ELF-1 (cell line): ENCODE results near the gene ANKLE2.
"Not testable (repeated sequence)": the region's sequence is repeated elsewhere in the genome, so short reads cannot be mapped to it uniquely, and the experiment has no call there.

ENCODE experiments used
- DNase-seq: peaks from one replicate; pipeline ENCODE4 v3.0.0-alpha.2; 2016; ENCODE audit warnings: low read depth, low spot score

The ANKLE2 gene

DNA sequence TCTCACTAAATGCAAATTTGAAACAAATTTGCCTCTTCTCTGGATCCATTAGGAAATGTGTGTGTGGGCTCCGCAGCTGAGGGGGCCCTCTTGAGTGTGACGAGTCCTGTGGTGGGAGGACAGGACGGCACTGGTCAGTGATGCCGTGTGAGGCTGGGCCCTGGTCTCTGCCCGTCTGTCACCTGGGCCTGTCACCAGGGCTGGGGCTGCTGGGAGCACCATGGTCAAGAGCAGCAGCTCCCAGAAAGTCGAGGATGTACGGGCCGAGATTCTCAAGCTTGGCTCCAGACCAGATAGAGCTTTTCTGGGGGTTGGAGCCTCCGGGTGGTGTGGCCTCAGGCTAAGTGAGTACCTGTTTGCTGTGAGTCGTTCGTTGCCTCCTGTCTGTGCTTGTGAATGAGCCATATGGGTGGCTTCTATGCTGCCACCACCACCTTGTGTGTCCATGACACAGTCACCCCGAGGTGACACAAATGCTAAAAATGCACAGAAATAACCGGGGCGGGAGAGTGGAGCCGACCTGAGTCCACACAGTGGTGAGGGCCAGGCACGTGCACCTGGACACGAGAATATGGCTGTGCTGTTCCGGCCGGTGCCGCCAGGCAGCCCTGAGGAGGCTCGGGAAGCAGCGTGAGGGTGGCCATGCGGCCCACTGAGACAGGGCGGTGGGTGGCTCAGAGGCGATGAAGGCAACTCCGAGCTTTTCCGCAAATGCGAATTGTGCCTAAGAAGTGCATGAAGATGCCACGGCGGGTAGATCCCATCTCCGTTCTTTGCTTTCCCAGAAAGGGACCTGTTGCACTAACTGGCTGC is 42.3 kb downstream of the ANKLE2 start:
- no peak for DNase-seq

DNA sequence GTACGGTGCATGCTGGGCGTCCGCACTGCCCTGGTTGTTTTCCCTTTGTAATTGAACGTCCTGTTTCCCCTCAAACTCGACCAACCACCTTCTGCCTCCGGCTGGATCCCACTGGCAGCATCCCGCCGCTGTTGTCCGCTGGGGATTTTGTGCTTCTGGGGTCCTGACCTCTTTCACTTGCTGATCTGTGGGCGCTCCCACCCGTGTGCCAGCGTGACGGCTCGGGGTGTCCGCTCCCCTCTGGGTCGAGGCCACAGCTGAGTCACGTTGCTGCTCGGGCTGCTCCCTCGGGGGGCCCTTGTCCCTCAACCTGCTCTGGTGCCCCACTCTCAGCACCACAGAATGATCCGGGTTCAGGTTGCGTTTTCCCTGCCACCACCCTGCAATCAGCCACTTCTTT is 43.0 kb downstream of the ANKLE2 start:
- DNase-seq: no peak

DNA sequence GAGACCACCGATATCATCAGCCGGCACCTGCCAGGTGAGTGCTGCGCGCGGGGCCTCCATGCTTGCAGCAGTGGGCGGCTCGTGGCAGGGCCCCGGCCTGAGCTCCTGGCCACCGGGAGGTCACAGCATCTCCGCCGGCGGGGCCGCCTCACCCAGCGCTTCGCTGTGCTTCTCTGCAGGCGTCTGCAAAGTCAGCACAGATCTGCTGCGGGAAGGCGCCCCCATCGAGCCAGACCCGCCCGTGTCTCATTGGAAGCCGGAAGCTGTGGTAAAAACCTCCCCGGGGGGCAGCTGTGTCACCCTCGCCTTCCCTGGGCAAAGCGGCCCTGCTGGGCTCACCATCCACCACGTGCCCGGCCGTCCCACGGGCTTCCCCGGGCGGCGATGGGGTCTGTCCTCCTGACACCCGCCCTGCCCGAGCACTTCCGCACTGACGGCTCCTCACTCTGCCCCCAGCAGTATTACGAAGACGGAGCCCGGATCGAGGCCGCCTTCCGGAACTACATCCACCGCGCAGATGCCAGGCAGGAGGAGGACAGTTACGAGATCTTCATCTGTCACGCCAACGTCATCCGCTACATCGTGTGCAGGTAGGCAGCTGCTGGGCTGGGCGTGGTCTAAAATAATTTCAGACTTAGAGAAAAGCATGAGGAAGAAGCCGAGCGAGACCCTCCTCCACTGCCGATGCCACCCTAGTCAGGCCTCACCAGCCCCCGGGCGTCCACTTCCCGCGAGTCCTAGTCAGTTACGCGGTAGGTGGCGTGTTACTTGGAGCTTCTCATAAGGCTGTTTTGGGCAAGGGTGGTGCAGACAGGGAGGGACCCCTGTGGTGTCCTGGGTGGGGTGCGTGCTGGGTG is 43.9 kb downstream of the ANKLE2 start:
- peak; percentile 23 for DNase-seq

DNA sequence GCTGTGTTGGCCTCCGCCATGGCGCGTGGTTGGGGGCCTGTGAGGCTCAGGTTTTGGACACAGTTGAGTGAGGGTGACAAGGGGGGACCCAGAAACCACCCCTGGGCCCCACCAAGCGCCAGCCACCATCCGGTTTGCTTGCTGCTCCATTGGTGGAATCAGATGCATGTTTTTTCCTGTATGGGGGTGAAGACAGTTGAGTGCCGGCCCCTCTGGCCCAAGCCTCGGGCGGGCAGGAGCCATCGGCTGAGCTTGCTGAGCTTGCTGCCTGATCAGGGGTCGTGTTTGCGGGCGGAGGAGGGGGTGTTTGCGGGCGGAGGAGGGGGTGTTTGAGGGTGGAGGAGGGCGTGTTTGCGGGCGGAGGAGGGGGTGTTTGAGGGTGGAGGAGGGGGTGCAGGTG is 44.6 kb downstream of the ANKLE2 start:
- no peak for DNase-seq

DNA sequence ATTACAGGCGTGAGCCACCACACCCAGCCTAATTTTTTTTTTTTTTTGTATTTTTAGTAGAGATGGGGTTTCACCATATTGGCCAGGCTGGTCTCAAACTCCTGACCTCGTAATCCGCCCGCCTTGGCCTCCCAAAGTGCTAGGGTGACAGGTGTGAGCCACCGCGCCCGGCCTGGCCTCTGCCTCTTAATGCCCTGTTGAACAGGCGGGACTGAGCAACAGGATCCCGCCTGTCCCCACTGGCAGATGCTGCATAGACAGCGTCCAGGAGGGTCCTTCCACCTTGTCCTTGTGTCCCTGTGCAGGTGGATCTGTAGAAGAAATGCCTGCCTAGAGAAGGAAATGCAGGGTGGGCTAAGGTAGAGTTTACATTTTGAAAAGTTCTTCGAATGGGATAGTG is 45.3 kb downstream of the ANKLE2 start:
- DNase-seq: no peak

DNA sequence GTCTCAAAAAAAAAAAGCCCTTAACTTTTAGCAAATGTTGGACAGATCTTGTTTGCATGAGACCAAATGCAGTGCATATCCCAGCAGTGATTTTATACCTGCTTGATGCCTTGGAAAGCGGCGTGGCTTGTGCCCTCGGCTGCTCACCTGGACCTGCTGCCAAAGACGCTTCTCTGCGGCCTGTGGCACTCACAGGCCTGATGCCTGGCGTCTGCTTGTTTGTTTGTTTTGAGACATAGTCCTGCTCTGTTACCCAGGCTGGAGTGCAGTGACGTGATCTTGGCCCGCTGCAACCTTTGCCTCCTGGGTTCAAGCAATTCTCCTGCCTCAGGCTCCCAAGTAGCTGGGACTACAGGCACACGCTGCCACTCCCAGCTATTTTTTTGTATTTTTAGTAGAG is 45.8 kb downstream of the ANKLE2 start:
- no peak for DNase-seq

DNA sequence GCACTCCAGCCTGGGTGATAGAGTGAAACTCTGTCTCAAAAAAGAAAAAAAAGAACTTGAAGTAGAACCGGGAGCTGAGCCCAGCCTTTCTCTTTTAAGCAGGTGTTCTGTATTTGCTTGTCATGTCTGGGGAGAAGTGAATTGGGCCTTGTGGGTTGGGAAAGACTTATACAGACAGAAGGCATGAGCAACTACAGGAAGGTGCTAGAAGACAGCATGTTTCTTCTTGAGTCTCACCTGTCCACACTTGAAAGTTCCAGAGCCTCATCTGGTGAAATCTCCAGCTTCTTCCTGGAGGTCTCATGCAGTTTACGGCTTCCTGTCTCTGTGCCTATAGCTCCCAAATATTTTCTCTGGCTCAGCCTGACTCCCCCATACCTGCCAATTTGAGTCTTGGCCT is 48.5 kb downstream of the ANKLE2 start:
- DNase-seq: no peak

DNA sequence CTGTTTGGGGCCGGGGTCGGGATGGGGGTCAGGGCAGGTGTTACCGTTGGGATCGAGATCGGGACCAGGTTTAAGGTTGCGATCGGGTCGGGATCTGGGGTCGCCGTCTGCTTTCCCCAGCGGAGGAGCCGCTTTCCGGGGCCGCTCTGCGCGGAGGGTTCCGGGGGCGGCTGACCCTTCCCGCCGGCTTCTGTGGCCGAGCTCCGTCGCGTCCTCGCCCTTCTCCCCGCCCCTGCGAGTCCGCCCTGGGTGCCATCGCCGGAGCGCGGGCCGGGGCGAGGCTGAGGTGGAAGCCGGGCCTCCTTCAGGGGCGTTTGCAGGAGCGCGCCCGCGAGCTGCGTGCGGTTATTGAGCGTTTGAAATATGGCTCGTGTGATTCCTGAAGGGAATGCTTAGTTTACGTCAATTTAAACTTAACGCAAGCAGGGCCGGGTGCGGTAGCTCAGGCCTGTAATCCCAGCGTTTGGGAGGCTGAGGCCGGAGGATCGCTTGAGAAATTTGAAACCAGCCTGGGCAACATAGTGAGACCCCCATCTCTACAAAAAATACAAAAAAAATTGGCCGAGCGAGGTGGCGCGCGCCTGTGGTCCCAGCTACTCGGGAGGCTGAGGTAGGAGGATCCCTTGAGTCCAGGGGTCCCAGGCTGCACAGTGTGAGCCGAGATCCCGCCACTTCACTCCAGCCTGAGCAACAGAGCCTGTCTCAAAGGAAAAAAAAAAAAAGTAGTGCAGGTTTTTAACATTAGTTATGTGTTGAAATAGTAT is 50.4 kb downstream of the ANKLE2 start:
- peak; percentile 27 for DNase-seq

DNA sequence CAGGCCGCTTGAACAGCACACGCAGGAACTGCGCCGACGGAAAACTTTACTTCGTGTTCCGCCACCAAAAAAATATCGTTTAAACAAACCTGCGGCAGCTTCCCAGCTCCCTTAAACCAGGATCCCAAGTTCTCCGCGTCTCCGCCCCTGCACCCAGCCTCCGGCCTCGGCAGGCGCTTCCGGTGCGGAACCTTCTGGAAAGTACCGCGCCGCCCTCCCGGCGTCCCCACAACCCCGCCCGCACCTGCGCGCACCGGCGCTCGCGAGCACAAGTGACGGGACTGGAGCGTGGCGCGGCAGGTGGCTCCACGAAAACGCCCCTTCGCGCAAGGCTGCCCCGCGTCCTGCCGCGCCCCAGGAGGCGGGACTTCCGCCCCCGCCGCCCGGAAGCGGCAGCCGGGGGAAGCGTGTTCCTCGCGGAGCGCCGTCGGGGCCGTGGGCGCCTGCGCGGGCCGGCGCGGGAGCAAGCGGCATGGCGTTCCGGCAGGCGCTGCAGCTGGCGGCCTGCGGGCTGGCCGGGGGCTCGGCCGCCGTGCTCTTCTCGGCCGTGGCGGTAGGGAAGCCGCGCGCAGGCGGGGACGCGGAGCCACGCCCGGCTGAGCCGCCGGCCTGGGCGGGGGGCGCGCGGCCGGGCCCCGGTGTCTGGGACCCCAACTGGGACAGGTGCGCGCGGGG is 51.1 kb downstream of the ANKLE2 start, which contains the start of gene PGAM5:
PGAM5 (plus strand) TSS at position 438 of the 675 bp plus-strand sequence; CDS start at position 473, 35 bp downstream.
- peak; percentile 79 for DNase-seq

DNA sequence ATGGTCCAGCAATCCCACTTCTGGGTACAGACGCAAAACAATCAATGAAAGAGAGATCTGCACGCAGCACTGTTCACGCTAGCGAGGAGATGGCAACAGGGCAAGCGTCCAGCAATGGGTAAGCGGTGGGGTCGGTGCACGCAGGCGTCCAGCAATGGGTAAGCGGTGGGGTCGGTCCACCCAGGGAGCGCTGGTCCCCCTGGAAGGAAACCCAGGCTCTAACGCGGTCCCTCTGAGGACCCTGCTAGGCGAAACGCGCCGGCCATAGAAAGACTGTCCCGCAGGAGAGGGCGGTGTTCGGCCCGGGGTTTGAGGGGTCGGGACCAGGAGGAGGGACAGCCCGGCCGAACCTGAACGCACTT is 51.6 kb downstream of the ANKLE2 start:
- no peak for DNase-seq

DNA sequence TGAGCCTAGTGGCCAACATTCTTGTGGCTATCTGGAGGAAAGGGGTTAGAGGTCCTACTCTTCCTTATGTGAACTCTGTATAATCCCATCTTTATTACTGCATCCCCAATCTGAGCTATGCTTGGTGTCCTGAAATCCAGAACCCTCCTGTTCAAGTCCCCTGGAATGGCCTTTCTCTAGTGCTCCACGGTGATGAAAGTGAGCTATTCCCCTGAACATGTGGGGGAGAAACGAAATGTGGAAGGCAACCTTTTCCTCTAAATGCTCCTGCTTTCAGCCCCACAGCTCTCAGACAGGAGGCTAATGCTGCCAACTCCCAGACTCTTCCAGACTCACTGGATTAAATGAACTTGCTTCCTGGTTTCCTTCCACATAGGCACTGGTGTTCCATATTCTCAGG is 53.5 kb downstream of the ANKLE2 start:
- no peak for DNase-seq

DNA sequence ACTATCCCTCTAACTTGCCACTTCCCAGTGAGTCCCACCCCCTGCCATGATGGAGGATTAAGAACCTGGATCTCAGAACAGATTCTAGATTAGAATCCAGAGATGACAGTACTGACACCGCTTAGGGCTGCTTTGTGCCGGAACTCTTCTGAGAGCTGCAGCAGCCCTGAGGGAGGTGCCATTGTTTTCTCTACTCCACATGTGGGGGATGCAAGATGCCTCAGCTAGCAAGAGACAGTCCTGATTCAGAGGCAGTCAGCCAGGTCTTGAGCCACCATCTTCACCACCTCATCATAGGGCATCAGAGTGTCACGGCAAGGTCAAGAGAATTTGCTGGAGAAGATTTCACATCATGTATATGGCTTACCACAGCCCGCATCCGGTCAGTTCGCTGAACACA is 54.4 kb downstream of the ANKLE2 start:
- peak; percentile 45 for DNase-seq

DNA sequence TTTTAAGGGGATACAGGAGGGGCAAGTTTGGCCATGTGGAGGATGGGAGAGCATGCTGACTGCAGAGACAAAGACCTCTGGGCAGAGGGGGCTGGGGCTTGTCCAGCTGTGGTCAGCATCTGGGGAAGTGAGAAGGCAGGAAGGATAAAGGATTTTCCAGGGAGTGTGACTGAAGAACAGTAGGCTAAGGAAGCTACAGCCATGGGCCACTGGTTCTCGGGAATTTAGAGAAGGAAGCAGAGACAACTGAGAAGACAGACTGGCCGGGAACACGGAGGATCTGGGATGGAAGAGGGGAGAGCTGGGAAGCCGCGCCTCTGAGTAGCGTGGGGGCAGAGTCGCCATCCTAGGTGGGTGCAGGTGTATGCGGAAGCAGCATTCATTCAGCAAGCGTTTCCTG is 58.0 kb downstream of the ANKLE2 start:
- no peak for DNase-seq

DNA sequence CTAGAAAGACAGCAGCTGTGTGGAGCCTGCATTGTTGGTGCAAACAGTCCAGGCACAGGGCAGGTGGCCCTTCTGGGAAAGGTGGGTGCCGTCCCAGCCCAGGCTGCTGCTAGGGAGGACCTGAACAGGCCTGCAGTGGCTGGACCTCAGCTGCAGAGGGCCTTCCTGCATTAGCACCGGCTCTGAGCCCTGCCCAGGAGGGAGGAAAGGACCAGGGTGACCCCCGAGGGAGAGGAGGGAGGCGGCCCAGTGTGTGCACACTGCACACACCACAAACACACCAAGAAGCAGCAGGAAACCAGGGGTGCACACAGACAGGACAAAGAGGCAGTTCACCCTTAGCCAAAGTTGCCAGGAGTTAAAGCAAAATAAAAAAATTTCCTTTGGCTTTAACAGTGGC is 59.0 kb downstream of the ANKLE2 start:
- DNase-seq: no peak

DNA sequence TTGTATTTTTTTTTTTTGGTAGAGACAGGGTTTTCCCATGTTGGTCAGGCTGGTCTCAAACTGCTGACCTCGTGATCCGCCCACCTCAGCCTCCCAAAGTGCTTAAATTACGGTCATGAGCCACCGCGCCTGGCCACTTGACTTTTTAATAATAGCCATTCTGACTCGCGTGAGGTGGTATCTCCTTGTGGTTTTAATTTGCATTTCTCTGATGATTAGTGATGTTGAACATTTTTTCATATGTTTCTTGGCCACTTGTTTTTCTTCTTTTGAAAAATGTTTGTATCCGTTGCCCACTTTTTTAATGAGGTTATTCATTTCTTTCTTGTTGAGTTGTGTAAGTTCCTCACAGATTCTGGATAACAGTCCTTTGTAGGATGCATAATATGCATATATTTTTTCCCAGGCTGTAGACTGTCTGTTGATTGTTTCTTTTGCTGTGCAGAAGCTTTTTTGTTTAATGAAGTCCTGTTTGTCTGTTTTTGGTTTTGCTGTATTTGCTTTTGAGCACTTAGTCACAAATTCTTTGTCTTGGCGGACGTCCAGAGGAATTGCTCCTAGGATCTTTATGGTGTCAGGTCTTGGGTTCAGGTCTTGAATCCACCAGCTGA is 61.3 kb downstream of the ANKLE2 start:
- DNase-seq: no peak

DNA sequence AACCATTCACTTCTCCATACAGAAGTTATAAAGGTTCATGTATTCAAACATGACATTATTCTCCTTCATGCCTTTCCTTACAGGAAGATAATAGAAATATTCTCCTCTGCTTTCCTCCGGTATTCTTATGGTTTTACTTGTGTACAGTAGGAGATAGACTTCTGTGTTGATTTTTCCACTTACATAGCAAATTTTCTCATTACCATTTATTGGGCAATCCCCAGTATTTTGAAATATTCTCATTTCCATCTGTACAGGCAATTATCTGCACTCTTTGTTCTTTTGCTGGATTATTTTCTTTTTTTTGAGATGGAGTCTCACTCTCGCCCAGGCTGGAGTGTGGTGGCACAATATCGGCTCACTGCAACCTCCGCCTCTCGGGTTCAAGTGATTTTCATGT is 63.3 kb downstream of the ANKLE2 start:
- DNase-seq: no peak

DNA sequence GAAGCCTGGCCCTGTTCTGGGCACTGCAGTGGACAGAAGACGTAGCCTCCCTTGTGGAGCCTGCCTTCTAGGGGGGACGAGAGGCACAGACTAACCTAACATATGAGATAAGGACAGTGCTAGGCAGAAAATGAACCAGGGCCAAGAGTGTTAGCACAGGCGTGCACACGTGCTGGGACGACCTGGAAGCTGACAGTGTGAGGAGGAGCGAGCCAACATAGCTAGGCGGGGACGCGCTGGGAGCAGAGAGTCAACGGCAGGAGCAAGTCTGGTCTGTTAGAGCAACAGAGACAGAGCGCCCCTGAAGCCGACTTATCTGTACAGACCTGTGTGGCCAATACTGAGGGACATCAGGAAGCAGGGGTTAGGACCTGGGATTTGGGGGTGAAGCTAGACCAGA is 66.2 kb downstream of the ANKLE2 start:
- DNase-seq: no peak

DNA sequence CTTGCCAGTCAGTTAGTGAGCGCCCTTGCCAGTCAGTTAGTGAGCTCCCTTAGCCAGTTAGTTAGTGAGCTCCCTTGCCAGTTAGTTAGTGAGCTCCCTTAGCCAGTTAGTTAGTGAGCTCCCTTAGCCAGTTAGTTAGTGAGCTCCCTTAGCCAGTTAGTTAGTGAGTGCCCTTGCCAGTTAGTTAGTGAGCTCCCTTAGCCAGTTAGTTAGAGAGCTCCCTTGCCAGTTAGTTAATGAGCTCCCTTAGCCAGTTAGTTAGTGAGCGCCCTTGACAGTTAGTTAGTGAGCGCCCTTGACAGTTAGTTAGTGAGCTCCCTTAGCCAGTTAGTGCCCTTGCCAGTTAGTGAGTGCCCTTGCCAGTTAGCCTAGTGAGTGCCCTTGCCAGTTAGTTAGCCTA is 66.7 kb downstream of the ANKLE2 start:
- not testable (repeated sequence) for DNase-seq

DNA sequence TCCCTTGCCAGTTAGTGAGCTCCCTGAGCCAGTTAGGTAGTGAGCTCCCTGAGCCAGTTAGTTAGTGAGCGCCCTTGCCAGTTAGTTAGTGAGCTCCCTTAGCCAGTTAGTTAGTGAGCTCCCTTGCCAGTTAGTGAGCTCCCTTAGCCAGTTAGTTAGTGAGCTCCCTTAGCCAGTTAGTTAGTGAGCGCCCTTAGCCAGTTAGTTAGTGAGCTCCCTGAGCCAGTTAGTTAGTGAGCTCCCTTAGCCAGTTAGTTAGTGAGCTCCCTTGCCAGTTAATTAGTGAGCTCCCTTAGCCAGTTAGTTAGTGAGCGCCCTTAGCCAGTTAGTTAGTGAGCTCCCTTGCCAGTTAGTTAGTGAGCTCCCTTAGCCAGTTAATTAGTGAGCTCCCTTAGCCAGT is 69.6 kb downstream of the ANKLE2 start:
- DNase-seq: not testable (repeated sequence)

DNA sequence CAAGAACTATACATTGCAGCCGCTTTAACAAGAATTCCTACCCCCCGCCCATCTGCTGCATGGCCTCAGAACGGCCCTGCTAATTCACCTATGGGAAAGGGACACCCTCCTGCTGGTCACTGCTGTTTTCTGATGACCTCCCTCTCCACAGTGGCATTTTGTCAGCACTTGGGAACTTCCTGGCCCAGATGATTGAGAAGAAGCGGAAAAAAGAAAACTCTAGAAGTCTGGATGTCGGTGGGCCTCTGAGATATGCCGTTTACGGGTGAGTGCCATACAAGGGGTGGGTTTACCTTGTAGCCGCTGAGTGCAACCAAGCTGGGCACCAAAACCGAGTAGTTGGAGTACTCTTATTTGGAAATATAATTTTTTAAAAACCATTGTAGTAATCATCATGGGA is 71.5 kb downstream of the ANKLE2 start:
- DNase-seq: no peak

DNA sequence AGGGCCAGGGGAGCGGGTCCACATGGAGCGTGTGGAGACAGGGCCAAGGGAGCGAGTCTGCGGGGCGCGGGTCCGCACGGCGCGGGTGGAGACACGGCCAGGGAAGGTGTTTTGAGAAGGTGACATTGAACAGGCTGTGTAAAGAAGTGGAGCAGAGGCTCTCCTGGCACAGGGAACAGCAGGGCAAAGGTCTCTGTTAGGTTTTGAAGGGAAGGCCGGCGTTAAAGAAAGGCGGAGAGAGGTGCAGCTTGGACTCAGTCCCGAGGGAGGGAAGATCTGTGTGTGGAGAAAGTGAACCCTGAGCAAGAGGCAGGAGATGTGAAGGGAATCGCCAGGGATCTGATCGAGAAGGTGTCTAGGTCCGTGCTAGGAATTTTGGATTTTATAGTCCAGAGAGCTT is 72.4 kb downstream of the ANKLE2 start:
- DNase-seq: no peak
